IPS-NIHi11 (cell line): ENCODE results near the gene ERCC6.

Source experiments
- DNase-seq: peaks from one replicate; pipeline ENCODE4 v3.0.0; 2012; ENCODE audit warnings: mixed read lengths, low spot score

ERCC6 gene

DNA sequence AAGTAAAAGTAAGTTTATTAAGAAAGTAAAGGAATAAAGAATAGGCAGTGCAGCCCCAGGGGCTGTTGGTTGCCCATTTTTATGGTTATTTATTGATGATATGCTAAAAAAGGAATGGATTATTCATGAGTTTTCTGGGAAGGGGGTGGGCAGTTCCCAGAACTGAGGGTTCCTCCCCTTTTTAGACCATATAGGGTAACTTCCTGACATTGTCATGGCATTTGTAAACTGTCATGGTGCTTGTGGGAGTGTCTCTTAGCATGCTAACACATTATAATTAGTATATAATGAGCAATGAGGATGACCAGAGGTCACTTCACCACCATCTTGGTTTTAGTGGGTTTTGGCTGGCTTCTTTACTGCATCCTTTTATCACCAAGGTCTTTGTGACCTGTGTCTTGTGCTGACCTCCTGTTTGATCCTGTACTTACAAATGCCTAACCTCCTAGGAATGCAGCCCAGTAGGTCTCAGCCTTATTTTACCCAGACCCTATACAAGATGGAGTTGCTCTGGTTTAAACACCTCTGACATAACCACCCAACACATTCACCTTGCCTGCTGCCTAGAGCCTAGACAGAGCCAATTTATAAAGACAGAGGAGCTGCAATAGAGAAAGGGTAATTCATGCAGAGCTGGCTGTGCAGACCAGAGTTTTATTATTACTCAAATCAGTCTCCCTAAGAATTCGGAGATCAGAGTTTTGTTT, 10.9 kb upstream of the ERCC6 start:
- DNase-seq, result no peak

- DNase-seq, result no peak
Observed at GRCh38 chr10:49543604-49544003, 4.7 kb upstream of the ERCC6 start.

- DNase-seq, result no peak
Observed at GRCh38 chr10:49542353-49542752, 3.4 kb upstream of the ERCC6 start.

DNA sequence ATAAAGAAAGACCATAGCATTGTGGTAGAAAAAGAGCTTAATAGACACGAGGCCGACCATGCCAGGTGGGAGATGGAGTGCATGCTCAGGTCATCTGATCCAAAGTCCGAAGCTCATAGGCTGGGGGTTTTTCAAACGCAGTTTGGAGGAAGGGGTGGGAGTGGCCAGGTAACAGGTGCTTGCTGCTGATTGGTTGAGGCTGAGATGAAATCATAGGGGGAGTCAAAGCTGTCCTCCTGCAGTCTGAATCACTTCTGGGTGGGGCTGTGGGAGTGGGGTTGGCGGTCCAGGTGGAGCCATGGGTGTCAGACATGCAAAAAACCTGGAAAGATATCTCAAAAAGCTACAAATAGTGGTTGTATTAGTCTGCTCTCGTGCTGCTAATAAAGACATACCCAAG, 2.8 kb upstream of the ERCC6 start:
- no peak for DNase-seq

GRCh38 chr10:49540056-49540797, 1.3 kb upstream of the ERCC6 start:
- no peak for DNase-seq

- peak; percentile 37 for DNase-seq
Observed at GRCh38 chr10:49539320-49539885, 482 bp upstream of the ERCC6 start.

- no peak for DNase-seq
Observed at GRCh38 chr10:49534670-49535381, 4.1 kb downstream of the ERCC6 start.

DNA sequence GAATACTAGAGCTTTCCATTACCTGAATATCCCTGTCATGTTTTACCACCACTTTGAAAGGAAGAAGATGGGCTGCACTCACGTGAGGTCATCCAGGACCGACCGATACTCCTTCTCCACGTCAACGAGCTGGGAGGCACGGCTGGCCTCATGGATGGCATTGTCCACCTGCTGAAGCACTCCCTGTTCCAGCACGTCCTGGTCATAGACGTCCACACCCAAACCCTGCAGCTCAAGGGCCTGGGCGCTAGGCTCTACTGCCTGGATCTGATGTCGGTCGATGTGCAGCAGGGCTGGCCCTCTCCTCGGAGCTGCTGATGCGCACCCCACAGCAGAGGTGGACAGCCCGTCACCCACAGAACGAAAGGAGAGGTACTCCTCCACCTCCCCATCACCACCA, 6.5 kb downstream of the ERCC6 start:
- no peak for DNase-seq

DNA sequence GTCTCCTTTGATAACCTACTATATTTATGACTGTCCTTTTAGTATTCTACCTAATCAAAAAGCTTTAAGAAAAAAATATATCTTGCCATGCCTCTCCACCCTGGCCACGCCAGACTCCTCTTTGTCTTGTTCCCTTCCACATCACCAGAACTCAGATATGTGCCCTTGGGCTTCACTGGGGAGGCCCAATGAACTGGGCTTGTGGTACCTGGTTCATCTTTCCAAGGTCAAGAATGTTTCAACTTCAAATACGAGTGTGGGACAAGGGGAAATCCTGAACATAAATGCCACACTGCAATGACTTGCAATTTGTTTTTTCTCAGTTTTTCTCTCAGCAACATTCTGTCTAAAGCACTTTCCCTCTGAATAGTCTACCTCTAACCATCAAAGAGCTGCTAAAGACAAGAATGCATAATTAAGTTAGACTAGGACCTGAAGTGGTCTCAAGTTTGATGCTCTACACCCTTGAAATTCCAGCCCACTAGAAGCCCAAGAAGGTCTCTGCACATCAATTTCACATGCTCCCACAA, 9.9 kb downstream of the ERCC6 start:
- no peak for DNase-seq

GRCh38 chr10:49527850-49528249, 11.1 kb downstream of the ERCC6 start:
- no peak for DNase-seq

- no peak for DNase-seq
Observed at GRCh38 chr10:49527061-49527460, 11.9 kb downstream of the ERCC6 start.

- no peak for DNase-seq
Observed at GRCh38 chr10:49526619-49527018, 12.3 kb downstream of the ERCC6 start.

- DNase-seq, result no peak
Observed at GRCh38 chr10:49524496-49524895, 14.4 kb downstream of the ERCC6 start.

DNA sequence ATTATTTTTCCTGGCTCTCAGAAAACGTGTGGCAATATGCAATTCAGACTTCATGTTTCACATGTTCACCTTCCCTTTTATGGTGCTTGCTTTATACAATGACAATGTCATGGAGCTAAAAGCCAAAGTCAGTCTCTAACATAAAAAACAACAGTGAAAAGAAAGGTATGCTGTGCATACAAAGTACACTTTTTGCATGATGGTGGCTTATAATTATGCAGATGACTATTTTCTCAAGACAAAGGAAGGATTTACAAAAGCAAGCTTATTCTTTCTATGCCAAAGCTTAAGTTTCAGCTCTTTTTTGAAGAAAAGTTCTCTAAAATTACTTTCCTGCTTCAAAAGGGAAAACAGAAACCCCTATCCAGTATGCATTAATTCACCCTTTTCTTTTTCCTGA, 15.6 kb downstream of the ERCC6 start:
- no peak for DNase-seq

DNA sequence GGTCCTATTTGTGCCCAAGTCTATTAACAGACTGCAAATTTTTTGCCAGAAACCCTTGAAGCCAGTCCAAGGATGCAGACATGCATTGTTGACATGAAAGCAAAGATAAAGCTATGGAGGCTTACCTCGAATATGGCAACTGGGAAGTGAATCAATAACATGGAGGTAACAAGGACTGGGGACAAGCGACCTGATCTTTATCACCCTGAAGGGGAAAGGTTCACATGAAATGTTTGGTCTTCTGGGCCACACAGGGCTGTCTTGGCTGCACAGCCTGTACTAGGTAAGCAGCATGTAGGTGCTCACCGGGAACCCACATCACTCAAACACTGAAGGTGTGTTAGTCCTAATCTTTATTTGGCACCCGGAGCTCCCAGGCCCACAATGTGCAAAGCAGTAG, 17.9 kb downstream of the ERCC6 start:
- no peak for DNase-seq

DNA sequence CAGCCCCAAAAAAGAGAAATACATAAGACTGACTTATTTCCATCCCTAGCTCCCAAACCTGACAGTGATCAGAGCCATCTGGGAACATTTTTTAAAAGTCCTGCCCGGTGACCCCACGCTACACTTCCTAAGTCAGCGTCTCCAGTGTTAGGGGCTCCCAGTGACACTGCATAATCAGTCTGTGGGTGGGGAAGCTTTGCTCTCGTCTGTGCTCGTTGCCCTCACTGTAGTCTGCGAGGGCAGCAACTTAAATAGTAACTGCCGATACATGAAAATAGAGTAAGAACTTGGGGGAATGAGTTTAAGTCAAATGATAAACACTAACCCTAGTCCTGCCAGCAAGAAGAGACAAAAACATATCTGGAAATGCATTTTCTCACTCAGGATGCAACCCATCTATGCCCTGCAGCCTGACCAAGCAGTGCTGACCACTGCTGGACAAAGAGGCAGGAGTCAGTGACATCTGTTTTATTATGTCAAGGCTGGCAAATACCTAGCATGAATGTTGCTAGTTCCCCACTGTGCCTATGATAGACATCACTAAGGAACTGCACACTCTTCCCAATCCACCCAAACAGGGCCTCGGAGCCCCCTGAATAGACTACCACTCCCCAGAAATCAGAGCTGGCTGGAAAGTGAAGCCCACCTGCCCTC, 18.7 kb downstream of the ERCC6 start:
- DNase-seq, result no peak

- DNase-seq, result peak; percentile 43
Observed at GRCh38 chr10:49519717-49520116, 19.2 kb downstream of the ERCC6 start.

DNA sequence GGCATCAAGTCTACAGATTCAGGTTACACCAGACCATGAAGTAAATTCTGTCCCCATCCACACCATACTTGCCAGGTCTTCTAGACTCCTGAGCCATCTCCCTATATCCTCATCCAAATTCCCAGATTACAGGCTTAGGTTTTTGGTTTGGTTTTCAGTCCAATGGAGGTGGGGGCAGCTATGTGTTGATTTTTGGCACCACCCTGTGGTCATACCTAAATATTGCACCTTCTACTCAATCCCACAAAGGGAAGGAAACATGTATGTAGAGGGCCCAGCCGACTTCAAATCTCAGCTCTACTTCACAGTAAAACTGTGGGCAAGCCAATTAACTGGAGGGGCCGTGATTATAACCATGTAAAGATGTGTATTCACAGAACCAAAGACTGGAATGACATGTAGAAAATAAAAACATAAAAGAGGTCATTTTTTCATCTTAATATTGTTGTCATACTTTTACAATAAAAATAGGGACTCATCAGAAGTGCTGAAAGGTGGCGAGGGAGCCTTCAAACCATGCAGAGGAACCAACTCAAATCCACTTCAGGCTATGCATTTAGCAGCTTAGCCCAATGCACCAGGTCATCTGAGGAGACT, 19.8 kb downstream of the ERCC6 start:
- peak; percentile 75 for DNase-seq

- DNase-seq, result no peak
Observed at GRCh38 chr10:49518566-49518965, 20.4 kb downstream of the ERCC6 start.

DNA sequence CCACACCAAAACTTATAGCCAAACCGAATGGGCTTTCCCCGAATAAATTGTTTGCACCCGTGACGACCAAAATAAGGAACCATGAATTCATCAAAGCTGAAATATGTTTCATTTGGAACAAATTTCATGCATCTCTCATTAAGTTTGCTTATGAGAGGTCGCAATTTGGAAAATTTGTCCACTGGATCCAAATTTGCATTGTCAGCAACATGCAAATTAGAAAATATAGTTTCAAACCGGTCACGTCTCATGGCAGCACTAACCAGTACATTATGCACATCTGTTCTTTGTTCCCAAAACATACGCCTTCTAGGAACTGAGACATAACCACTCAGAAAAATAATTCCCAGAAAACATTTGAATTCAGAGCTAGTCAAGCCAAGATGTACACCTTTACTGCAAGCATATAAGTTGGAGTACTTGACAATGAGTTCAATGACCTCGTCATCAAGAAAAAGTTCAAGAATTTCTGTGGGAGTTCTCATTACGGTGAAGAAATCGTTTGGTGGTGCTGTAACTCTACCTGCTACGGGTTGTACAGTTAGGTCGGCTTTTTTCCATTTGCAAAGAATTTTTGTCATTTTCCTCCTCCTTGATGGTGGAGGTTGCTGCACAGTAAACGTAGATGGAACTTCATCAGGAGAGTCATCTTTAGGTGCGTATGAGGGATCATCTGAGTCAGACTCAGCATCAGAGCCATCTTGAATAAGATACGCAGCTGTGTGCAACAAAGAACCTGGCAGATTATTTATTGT, 22.5 kb downstream of the ERCC6 start:
- no peak for DNase-seq
